ENCODE data around the gene LAMA3.

GRCh38 chr18:23943104-23943503 lies 253.9 kb downstream of the LAMA3 start:
- TF ChIP-seq, protein P1, sequence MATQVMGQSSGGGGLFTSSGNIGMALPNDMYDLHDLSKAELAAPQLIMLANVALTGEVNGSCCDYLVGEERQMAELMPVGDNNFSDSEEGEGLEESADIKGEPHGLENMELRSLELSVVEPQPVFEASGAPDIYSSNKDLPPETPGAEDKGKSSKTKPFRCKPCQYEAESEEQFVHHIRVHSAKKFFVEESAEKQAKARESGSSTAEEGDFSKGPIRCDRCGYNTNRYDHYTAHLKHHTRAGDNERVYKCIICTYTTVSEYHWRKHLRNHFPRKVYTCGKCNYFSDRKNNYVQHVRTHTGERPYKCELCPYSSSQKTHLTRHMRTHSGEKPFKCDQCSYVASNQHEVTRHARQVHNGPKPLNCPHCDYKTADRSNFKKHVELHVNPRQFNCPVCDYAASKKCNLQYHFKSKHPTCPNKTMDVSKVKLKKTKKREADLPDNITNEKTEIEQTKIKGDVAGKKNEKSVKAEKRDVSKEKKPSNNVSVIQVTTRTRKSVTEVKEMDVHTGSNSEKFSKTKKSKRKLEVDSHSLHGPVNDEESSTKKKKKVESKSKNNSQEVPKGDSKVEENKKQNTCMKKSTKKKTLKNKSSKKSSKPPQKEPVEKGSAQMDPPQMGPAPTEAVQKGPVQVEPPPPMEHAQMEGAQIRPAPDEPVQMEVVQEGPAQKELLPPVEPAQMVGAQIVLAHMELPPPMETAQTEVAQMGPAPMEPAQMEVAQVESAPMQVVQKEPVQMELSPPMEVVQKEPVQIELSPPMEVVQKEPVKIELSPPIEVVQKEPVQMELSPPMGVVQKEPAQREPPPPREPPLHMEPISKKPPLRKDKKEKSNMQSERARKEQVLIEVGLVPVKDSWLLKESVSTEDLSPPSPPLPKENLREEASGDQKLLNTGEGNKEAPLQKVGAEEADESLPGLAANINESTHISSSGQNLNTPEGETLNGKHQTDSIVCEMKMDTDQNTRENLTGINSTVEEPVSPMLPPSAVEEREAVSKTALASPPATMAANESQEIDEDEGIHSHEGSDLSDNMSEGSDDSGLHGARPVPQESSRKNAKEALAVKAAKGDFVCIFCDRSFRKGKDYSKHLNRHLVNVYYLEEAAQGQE (IDR thresholded peaks at IDR 0.05; ENCODE audit: borderline replicate concordance), result no peak
- no peak for TF ChIP-seq CTCF (IDR thresholded peaks at IDR 0.05; ENCODE audit: poor library complexity, severe bottlenecking)
- no peak for TF ChIP-seq EZH2 (IDR thresholded peaks at IDR 0.05; ENCODE audit: borderline replicate concordance, insufficient read depth, low read length, poor library complexity, severe bottlenecking)
- TF ChIP-seq POLR2AphosphoS5 (IDR thresholded peaks at IDR 0.05), result no peak
- TF ChIP-seq MXI1 (conservative IDR thresholded peaks at IDR 0.05; ENCODE audit: poor library complexity, severe bottlenecking), result no peak
- TF ChIP-seq EP300 (conservative IDR thresholded peaks at IDR 0.05; ENCODE audit: poor library complexity, severe bottlenecking), result no peak
- TF ChIP-seq RAD21 (conservative IDR thresholded peaks at IDR 0.05), result no peak
- no peak for TF ChIP-seq SMC3 (conservative IDR thresholded peaks at IDR 0.05; ENCODE audit: poor library complexity)
- no peak for TF ChIP-seq TAF1 (IDR thresholded peaks at IDR 0.05; ENCODE audit: low read depth)
